Renal cortex interstitium (tissue), 11 donors: ENCODE data around the gene PAX3. TPM values are rescaled to one million over a fixed set of nuclear protein-coding genes. Genes with fewer than 3 reads are reported as not detected.

Experiments
- DNase-seq, 11 donors: peaks; one replicate each; pipeline ENCODE4 v3.0.0-alpha.2; 2013; ENCODE audit warnings: low read depth in 9 of 11, low spot score in 4 of 11; ENCODE audit errors: extremely low read depth in 1 of 11
- polyA plus RNA-seq, 3 donors: library from polyadenylated mRNA; unstranded; fragments of 120-200 nt; gene quantifications; one replicate each; pipeline ENCODE4 v1.2.1, GENCODE V29; 2013; ENCODE audit not compliant: insufficient read length in 3 of 3

The PAX3 gene
- polyA plus RNA-seq, 3 donors, result not detected

GRCh38 chr2:222241128-222241870 lies 57.5 kb downstream of the PAX3 start:
- DNase-seq, result no peak

GRCh38 chr2:222240676-222241049 lies 58.1 kb downstream of the PAX3 start:
- DNase-seq, result no peak

- DNase-seq, result no peak
Observed at GRCh38 chr2:222239945-222240675, 58.7 kb downstream of the PAX3 start.

- no peak for DNase-seq
Observed at GRCh38 chr2:222239091-222239490, 59.7 kb downstream of the PAX3 start.

GRCh38 chr2:222238072-222238471 lies 60.7 kb downstream of the PAX3 start:
- no peak for DNase-seq

GRCh38 chr2:222232839-222233238 lies 66.0 kb downstream of the PAX3 start:
- no peak for DNase-seq

GRCh38 chr2:222232372-222232771 lies 66.4 kb downstream of the PAX3 start:
- DNase-seq, result no peak

GRCh38 chr2:222228054-222228453 lies 70.7 kb downstream of the PAX3 start:
- DNase-seq, result no peak

GRCh38 chr2:222218786-222219185 lies 80.0 kb downstream of the PAX3 start:
- DNase-seq, result no peak

- DNase-seq, result no peak
Observed at GRCh38 chr2:222217712-222218111, 81.1 kb downstream of the PAX3 start.

GRCh38 chr2:222214885-222215284 lies 83.9 kb downstream of the PAX3 start:
- no peak for DNase-seq

- DNase-seq, result no peak
Observed at GRCh38 chr2:222213049-222213448, 85.7 kb downstream of the PAX3 start.

GRCh38 chr2:222212571-222212970 lies 86.2 kb downstream of the PAX3 start:
- DNase-seq, result no peak

- peak in 1 of 11 donors; percentile 6 for DNase-seq
Observed at GRCh38 chr2:222208010-222208690, 90.6 kb downstream of the PAX3 start.

- DNase-seq, result no peak
Observed at GRCh38 chr2:222205136-222205535, 93.7 kb downstream of the PAX3 start.

- DNase-seq, result peak in 5 of 11 donors; percentile 3 to 42 (median 7)
Observed at GRCh38 chr2:222203041-222203440, 95.8 kb downstream of the PAX3 start.

GRCh38 chr2:222196159-222196558 lies 102.6 kb downstream of the PAX3 start:
- DNase-seq, result no peak

- no peak for DNase-seq
Observed at GRCh38 chr2:222194669-222195068, 104.1 kb downstream of the PAX3 start.

- no peak for DNase-seq
Observed at GRCh38 chr2:222193328-222193983, 105.3 kb downstream of the PAX3 start.

GRCh38 chr2:222180619-222181018 lies 118.2 kb downstream of the PAX3 start:
- DNase-seq, result no peak
